GM19240 (cell line): Measurements from ENCODE around the gene ASIC4.
A peak's percentile ranks its signal among the peaks of the same experiment; 100 is the strongest.

Experiments used
- DNase-seq: peaks from one replicate; pipeline ENCODE4 v3.0.0; 2011; ENCODE audit warnings: low spot score; ENCODE audit not compliant: insufficient read length

The ASIC4 gene

GRCh38 chr2:219480004-219480403 lies 34.3 kb upstream of the ASIC4 start:
- DNase-seq, result no peak

GRCh38 chr2:219482674-219483405 lies 31.4 kb upstream of the ASIC4 start:
- DNase-seq, result no peak

DNA sequence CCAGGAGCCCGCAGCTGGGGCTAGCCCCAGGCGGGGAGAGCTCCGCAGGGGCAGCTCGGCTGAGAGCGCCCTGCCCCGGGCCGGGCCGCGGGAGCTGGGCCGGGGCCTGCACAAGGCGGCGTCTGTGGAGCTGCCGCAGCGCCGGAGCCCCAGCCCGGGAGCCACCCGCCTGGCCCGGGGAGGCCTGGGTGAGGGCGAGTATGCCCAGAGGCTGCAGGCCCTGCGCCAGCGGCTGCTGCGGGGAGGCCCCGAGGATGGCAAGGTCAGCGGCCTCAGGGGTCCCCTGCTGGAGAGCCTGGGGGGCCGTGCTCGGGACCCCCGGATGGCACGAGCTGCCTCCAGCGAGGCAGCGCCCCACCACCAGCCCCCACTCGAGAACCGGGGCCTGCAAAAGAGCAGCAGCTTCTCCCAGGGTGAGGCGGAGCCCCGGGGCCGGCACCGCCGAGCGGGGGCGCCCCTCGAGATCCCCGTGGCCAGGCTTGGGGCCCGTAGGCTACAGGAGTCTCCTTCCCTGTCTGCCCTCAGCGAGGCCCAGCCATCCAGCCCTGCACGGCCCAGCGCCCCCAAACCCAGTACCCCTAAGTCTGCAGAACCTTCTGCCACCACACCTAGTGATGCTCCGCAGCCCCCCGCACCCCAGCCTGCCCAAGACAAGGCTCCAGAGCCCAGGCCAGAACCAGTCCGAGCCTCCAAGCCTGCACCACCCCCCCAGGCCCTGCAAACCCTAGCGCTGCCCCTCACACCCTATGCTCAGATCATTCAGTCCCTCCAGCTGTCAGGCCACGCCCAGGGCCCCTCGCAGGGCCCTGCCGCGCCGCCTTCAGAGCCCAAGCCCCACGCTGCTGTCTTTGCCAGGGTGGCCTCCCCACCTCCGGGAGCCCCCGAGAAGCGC lies 30.6 kb upstream of the ASIC4 start:
- no peak for DNase-seq

DNA sequence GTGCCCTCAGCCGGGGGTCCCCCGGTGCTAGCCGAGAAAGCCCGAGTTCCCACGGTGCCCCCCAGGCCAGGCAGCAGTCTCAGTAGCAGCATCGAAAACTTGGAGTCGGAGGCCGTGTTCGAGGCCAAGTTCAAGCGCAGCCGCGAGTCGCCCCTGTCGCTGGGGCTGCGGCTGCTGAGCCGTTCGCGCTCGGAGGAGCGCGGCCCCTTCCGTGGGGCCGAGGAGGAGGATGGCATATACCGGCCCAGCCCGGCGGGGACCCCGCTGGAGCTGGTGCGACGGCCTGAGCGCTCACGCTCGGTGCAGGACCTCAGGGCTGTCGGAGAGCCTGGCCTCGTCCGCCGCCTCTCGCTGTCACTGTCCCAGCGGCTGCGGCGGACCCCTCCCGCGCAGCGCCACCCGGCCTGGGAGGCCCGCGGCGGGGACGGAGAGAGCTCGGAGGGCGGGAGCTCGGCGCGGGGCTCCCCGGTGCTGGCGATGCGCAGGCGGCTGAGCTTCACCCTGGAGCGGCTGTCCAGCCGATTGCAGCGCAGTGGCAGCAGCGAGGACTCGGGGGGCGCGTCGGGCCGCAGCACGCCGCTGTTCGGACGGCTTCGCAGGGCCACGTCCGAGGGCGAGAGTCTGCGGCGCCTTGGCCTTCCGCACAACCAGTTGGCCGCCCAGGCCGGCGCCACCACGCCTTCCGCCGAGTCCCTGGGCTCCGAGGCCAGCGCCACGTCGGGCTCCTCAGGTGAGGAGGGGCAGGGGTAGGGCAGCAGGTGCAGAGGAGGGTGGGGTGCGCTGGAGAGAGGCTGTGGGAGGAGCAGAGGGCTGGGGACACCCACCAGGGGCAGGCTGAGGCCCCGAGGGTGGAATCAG lies 29.7 kb upstream of the ASIC4 start:
- no peak for DNase-seq

DNA sequence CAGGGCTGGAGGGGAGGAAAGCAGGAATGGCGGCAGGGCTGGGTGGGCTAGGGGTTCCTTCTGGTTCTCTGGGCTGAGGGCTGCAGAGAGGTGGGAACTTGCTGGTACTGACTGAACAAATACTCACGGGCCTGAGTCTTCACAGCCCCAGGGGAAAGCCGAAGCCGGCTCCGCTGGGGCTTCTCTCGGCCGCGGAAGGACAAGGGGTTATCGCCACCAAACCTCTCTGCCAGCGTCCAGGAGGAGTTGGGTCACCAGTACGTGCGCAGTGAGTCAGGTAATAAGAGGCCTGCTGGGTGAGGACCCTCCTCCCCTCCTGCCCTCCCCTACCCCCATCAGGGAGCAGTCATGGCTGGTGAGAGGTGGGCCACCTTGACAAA lies 29.1 kb upstream of the ASIC4 start:
- DNase-seq, result no peak

GRCh38 chr2:219486380-219486959 lies 27.8 kb upstream of the ASIC4 start:
- no peak for DNase-seq

DNA sequence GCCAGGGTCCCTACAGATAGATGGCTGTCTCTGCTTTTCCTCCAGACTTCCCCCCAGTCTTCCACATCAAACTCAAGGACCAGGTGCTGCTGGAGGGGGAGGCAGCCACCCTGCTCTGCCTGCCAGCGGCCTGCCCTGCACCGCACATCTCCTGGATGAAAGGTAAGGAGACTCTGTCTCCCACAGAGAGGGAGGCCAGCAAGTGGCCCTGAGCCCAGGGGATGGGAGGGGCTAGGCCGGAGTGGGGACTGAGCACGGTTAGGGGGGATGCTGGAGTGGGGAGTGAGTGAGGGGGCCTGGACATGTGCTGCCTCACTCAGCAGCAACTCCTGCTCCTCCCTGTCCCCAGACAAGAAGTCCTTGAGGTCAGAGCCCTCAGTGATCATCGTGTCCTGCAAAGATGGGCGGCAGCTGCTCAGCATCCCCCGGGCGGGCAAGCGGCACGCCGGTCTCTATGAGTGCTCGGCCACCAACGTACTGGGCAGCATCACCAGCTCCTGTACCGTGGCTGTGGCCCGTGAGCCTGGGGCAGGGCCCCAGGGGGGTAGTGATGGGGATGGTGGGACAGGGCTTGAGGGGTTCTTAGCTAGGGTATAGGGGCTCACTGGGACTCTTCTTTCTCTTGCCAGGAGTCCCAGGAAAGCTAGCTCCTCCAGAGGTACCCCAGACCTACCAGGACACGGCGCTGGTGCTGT lies 26.0 kb upstream of the ASIC4 start:
- DNase-seq, result no peak

DNA sequence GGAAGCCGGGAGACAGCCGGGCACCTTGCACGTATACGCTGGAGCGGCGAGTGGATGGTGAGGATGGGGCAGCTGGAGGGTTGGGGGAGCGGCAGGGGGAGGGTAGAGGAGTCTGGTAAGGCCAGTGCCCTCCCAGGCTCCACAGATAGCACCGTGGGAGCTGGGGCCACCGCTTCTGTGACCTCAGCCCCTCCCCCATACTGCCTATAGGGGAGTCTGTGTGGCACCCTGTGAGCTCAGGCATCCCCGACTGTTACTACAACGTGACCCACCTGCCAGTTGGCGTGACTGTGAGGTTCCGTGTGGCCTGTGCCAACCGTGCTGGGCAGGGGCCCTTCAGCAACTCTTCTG lies 25.5 kb upstream of the ASIC4 start:
- DNase-seq, result no peak

GRCh38 chr2:219489315-219489714 lies 25.0 kb upstream of the ASIC4 start:
- no peak for DNase-seq

GRCh38 chr2:219490186-219490585 lies 24.1 kb upstream of the ASIC4 start:
- no peak for DNase-seq

GRCh38 chr2:219490600-219491130 lies 23.6 kb upstream of the ASIC4 start:
- no peak for DNase-seq

DNA sequence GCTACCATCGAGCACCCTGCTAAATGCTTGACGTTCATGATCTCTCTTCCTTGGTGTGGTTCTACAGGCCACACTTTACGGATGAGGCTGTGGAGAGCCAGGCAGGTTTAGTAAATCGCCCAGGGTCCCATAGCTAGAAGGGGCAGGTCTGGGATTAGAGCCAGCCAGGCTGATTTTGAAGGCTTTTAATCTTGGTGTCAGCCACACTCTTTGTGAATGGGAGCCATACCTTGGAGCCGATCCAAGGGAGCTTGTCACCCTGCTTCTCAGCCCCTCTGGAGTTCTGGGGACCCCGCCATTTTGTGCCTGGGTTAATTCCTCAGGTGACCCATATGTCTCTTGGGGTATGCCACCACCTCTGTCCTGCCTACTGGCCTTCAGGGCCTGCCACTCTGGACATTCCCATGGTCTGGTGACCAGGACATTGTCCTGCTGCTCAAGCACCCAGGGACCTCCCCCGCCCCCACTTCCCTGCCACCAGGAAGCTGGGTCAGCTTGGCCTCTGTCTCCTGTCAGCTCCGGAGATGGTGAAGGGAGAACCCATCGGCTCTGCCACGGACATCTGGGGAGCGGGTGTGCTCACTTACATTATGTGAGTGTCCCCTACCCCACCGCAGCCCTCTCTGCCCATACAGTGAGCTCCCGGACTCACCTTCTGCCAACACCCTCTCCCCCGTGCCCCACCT lies 22.9 kb upstream of the ASIC4 start:
- no peak for DNase-seq

- DNase-seq, result no peak
Observed at GRCh38 chr2:219492575-219492974, 21.7 kb upstream of the ASIC4 start.

- DNase-seq, result no peak
Observed at GRCh38 chr2:219493086-219493485, 21.2 kb upstream of the ASIC4 start.

DNA sequence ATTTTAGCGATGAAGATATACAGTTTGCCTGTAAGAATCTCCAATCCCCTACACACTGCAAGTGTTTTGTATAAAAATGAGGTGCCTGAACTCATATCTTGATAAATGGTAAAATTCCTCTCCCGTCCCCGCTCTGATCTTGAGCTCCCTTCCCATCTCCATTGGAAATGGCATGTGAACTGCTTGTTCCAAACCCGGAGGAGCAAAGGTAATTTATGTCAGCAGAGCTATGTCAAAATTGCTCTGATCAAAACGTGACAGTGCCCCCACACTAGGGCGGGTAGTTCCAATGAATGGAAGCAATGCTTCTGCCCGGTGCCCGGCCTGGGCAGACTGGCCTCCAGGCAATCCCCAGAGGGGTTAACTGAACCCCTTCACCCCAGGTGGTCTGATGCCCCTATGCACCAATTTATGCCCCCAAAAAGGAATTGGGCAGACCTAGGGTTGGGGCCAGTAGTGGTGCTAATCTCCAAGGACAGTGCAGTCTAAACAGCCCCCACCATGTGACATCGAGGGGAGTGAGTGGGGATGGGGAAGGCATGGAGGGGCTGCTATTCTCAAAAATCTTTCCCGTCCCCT lies 19.2 kb upstream of the ASIC4 start:
- no peak for DNase-seq

DNA sequence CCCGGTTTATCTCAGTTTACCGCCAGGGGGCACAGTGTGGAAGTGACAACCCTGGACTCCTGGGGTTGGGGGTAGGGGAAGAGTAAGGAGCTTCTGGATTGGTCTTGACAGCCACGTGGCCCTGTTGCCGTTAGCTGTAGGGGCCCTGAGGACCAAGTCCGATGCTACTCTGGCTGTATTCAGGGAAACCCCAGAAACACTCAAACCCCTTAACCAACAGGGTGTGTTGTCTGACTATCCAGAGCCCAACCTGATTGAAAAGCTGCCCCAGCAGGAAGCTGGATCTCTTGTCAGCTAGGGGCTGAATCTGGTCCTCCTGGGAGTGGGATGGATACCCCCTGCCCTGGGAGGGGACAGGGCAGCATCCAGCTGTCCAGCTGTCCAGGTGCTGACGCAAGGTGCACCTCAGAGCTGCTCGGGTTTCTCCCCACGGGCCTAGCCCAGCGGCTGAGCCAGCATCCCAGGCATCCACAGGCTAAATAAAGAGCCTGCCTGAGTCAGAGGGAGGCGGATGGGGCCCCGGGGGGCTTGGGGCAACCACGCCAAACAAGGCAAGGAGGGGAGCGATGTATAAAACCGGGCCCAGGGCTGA lies 18.7 kb upstream of the ASIC4 start:
- DNase-seq, result peak; percentile 84

GRCh38 chr2:219496247-219496824 lies 17.9 kb upstream of the ASIC4 start:
- DNase-seq, result no peak

DNA sequence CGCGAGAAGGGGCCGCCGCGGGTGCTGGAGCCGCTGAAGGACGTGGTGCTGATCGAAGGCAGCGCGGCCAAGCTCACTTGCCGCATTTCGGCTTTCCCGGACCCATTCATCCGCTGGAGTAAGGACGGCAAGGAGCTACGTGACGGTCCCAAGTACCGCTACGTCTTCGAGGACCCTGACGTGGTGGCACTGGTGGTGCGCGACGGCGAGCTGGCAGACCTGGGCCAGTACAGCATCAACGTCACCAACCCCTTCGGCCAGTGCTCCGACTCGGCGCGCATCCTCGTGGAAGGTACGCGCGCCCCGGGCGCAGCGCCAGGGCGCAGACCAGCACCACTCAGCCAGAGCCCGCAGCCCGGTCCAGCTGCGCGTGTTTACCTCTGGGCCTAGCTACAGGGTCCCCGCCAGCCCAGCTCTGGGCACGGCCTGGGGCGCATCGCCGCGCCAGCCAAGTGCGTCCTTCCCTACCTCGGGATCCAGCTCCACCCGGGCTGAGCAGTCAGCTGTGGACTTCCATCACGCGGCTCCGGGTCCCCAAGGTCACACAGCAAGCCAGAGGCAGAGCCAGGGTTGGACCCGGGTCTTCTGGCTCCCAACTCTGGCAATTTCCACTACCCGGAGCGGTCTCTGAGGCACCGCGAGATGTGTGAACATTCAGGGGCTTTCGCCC lies 17.3 kb upstream of the ASIC4 start:
- DNase-seq, result no peak
